HG03025 (cell line): ENCODE measurements around the gene CASD1.

ENCODE experiments used
- ATAC-seq: cut with Tn5 transposase; IDR thresholded peaks from one replicate; pipeline ENCODE4 v1.9.1; 2021; ENCODE audit warnings: mild to moderate bottlenecking, moderate library complexity; ENCODE audit not compliant: unreplicated experiment, low FRiP score

Gene CASD1

DNA sequence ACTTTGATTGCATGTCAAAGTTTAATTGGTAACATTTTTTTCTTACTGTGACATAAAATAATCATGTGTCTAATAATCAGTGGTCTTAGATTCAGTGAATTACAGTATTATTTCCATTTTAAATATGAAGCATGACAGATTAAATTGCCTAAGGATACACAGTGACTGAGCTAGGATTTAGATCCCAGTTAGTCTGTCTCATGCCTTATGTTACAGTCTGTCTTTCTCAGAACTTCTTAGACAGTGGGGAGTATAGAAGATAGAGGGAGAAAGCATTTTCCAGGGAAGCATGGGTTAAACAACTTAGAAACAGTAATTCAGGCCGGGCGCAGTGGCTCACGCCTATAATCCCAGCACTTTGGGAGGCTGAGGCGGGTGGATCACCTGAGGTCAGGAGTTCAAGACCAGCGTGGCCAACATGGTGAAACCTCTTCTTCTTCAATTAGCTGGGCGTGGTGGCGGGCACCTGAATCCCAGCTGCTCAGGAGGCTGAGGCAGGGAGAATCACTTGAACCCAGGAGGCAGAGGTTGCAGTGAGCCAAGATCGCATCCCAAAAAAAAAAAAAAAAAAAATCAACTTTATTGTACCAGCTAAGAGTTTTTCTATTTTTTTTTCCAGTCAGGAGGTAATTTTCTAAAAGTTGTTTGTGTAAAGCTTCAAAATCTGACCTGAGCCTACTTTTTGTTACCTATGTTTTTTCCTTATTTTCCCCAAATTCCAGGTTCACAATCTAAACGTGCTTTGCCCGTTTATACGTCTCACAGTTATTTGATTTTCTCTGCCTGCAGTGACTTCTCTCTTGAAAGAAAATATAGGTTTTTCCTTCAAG is 3.3 kb downstream of the CASD1 start:
- no peak for ATAC-seq

DNA sequence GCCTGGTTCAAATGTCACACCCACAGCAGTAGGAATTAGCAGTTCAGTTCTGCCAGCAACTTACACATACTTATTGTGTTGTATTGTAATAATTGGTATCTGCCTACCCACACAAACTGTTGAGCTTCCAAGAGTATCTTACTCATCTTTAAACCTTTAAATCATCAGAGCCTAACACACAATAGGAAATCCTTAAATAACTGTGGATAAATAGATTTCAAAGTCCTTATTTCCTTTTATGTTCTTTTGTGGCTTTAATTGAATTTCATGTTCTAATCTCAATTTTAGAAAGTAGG is 3.9 kb downstream of the CASD1 start:
- no peak for ATAC-seq

DNA sequence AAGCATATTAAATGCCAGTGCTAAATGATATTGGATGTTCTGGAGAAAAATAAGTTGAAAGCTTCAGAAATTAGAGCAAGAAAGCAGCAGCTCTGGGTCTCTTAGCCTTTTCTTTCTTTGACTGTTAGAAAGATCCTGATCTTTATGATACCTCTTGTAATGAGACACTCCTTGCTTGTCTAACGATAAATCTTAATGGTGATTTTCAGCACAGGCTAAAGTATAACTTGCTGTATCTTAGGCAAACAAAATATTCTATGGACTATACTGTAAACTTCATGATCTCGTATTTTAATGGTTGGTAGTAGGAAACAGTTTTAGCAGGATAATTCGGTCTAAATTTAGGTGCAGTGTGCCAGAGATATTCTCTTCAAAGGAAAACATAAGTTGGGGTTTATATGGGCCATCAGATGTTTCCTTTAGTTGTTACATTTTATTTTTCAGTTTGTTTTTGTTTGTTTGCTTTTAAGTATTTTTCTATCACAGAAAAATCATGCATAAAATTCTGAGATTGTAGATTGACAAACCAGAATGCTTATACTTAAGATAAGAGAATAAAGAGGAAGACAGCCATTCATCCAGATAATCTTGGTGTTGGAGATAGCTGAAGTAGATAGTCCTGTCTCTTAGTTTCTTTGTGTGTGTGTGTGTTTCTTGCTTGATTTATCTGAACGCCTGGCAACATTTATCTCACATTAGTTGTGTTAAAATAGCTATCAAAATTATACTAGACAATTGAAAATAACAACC is 4.7 kb downstream of the CASD1 start:
- ATAC-seq: no peak

DNA sequence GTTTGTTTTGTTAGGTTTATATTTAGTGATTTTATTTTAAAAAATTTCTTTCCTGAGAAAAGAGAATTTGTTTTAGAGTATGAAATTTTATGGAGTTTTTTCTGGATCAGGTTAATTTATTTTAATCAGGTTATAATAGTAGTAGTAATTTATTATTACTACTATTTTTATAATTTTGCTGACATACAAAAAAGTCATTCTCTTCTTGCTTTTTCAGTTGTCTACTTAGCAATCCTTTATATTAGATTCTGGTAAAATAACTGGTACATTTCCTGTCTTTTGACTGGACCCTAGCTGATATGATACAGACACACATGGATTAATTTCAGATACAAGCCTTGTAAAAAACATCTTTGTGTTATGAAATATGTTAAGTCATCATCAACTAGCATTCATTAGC is 5.3 kb downstream of the CASD1 start:
- no peak for ATAC-seq

DNA sequence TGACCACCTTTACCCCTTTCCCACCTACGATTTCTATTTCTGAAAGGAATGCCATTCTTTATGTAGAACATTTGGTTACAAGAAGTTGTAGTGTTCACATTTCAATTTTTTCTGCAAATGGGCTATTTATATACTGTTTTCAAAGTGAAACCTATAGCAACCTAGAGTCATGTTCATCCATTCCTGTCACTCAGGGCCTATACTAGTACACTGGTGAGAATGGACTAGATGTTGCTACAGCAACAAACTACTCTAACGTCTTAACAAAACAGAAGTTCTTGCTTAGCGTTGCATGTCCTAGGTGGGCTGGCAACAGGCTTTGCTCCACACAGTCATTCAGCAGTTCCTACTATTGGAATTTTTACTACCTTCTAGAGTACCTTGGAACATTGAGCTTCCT is 16.3 kb downstream of the CASD1 start:
- ATAC-seq: no peak

DNA sequence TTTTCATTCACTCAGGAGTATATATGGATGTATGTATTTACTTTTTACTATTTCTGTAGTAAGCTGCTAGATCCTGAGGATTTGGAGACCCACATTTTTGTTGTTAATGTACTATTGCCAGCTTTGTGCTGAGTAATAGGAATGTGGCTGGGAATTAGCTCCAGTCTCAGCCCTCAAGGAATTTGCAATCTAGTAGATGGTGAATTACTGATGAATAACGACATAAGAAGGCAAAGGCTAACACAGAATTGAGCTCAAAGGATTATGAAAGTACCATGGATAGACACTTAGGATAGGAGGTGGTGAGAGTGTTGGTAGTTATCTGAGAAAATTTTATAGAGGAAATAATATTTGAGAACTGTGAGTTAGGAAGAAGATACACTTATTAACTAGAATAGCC is 19.9 kb downstream of the CASD1 start:
- ATAC-seq: no peak

DNA sequence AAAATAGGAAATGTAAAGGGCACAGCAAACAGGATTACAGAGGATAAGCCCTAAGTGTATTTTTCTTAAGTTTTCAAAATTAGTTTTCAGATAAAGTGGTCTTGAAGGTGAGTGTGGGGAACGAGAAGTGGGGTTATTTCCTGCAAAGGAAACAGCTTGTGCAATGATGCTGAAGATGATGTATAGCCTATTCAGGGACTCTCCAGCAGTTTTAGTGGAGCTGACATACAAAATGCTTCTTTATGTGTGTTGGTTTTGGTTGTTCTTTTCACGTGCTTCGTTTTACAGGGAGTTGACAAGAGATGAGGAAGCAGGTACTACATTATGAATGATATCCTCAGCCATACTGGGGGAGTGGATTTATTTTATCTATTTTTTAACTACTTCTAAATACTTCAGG is 20.5 kb downstream of the CASD1 start:
- ATAC-seq: no peak

DNA sequence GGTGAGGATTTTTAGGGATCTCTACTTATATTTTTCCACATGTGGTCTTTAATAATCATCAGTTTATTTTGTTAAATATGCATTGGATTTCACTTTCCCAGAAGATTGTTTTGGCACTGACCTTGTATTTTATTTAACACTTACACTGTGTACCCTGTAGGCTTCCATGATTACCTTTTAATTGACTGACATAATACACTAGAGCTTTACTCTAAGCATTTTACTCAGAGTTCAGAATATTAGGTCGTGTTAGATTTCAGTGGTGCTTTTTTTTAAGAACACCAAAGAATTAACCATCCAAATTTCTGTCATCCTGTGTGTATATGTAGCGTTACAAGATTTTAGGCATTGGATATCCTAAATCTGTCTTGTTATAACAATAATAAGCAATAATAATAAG is 23.1 kb downstream of the CASD1 start:
- no peak for ATAC-seq

DNA sequence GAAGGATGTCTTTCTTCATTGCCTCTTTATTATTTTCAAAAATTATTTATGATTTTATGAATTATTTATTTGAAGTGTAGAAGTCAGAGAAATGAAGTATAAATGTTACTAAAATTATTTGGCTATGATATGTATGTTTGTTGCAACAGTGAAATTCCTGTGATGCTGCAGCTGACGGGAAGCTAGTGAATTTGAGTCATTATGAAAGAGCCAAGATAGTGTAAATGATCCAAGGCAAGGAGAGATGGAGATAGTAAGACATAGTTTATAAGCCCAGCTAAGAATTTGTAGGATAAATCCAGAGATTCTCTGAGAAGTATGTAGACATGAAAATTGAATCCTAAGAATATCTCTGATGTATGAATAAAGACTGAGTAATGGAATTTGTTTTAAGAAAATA is 30.8 kb downstream of the CASD1 start:
- no peak for ATAC-seq

DNA sequence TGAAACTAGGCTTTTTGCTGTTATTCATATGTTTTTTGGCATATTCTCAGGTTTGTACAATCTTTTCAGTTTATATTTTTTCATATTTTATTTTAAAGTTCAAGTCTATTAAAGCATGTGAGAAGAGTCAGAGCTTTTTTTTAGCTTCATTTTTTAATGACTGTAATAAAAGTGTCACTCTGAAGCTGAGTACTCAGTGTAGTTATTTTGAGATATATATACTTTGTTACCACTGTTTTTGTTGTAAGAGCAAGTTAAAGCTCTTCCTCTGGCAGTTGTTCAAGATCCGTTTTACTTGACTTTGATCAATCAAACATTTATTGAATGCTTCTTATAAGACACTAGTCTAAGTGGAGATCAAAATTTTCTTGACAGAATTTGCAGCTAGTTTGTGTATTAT is 37.5 kb downstream of the CASD1 start:
- no peak for ATAC-seq

DNA sequence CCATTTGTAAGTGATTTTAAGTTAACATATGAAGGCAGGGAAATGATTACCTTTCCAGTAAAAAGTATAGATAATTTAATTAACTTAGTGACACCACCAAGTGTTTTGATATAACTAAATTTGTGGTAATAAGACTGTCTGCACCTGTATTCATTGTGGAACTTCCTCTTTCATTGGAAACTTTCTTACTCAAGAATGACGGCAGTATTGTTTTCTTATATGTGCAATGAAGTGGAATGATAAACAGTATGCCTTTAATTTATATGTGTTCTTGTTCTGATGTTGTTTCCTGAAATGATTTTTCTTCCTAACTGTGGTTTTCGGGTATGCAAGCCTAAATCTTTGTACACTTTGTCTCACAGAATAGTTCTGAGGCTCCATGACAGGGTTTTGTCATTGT is 46.4 kb downstream of the CASD1 start:
- ATAC-seq: no peak

DNA sequence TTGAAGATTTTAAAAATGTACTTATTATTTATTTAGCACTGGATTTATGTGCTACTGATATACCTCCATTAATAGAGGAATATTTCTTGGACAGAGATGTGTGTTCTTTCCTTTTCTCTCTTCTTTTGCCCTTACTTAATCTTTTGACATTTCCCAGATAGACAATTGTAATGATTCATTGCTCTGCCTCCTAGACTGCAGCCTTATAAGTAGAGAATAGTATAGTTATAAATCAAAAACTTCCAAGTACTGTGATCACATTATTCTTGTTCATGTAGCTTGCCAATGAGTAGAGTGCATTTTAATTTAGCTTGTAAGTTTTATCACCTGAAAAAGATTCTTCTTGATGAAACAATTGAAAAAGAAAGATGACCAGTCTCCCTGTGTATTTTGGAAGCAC is 47.6 kb downstream of the CASD1 start:
- no peak for ATAC-seq

DNA sequence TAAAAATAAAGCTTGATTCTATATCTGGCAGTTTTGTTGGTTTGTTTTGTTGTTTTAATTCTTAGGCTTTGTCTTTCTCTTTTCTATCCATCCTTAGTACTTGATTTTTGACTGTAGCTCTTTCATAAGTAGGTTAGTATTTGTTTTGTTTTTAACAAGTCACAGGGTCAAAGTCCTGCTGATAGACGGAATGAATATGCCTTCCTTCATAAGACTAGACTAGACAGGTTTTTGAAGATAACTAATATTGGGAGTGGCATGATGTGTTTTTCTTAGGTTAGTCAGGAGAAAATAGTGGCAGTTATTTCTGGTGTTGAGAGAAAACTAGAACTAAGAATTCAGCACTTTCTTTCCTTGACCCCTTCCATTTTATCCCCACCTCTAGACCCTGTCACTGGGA is 50.4 kb downstream of the CASD1 start:
- no peak for ATAC-seq

DNA sequence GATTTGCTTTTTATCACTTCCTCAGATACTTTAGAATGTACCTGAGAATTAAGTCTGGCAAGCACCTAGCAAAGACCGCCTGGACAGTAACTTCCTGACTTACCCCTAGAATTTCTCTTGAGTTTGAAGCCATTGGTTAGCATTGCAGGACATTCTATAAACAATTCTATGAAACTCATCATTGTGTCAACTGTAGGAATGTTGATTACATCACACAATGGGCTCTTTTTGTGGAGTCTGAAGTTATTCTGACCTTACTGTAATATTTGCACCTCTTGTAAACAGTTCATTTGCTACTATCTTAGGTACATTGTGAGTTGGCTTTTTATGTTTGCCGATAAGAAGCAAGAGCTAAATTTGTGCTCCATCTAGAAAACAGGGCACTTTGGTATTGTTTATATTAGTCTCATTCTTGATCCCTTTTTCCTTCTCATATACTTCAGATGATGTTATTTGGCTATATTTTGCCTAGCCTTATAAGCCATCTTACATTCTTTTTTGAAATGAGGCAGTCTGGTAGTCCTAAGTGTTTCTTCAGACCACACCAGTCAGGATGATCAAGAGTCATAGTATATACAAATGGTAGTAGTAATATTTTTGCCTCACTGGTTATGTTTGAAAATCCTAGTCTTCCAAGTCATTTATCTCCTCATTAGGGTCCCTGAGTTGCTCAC is 52.4 kb downstream of the CASD1 start:
- no peak for ATAC-seq

DNA sequence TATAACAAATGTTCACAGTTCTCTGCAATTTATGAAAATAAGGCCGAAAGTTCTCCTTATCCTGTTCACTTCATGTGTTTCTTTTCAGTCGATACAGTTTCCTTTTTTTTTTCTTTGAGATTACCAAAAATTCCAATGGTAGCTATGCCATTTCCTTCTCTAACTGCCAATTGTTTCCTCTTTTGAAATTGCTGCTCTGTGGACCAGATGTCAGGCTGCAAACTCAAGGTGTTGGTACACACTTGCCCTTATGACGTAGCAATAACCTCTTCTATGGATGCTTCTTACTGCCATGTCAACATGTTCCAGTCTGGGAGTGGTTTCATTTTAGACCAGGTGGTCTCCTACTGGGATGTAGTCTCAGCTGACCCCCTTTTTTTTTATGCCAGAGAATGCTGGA is 52.9 kb downstream of the CASD1 start:
- ATAC-seq: no peak

DNA sequence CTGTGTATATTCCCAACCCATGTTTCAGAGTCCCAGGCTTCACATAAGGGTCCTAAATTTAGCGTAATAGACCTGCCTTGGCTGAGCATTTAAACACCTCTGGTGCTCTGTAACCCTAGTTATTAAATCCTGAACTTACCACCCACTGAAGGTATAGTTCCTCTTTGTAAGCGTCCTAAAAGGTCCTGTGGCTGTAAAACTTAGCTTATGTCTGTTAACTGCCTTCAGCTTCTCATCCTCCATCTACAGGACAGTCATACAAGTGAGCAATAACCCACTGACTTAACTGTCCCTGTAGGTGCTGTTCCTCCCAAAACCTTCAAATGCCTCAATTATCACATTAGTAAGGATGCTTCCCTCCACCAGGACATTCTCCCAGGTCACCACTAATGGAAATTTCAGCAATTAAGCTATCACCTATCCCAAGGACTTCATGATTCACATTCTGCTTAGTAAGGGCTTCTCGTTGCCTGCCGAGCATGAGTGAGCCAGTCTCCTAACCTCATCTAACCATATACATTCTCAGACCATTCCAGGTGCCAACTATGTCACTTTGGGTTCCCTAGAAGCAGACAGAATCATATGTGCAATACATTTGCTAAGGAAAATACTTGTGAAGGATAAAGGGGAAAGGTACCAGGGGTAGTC is 55.8 kb downstream of the CASD1 start:
- no peak for ATAC-seq

DNA sequence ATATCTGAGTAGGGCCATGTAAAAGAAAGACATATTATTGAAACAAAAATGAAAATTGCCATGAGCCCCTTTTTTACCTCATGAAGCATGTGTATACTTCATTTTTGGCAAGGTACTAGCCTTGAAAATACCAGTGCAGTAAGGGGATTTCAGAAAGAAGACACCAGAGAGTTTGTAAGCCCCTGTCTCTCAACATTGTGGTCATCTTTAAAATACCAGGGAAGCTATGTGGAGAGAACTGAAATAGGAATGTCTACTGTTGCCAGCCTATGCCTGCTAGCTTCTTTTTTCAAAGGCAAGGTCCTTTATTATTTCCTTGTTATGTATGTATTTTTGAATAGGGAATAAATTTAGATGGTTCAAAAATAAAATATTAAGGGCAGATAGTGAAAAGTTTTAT is 57.8 kb downstream of the CASD1 start:
- no peak for ATAC-seq

DNA sequence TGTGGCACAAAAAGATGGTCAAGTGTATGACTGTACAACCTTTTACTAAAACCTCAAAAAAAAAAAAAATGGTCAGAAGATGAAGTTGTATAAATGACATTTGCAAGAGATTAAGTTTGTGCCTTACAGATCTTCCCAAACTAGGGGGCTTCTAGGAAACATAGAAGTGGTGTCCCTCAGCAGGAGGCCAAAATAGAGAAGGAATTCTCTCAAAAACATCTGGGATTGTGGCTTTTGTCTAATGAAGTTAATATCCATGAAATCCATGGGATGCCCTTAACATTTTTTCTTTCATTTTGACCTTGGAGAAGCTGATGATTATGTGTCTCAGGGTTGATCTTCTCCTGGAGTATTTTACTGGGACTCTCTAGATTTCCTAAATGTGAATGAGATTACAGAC is 62.2 kb downstream of the CASD1 start:
- ATAC-seq: no peak

DNA sequence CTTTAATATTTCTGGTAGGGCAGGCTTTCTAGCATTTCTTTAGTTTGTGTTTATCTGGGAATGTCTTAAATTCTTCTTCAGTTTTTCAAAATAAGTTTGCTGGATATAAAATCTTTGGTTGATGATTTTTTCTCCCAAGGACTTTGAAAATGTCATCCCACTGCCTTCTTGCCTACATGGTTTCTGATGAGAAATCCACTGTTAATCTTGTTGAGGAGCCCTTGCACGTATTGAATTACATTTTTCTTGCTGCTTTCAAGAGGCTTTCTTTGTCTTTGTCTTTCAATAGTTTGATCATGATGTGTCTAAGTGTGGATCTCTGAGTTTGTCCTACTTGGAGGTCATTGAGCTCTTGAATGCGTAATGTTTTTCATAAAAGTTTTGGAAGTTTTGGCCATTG is 66.0 kb downstream of the CASD1 start:
- ATAC-seq: no peak

DNA sequence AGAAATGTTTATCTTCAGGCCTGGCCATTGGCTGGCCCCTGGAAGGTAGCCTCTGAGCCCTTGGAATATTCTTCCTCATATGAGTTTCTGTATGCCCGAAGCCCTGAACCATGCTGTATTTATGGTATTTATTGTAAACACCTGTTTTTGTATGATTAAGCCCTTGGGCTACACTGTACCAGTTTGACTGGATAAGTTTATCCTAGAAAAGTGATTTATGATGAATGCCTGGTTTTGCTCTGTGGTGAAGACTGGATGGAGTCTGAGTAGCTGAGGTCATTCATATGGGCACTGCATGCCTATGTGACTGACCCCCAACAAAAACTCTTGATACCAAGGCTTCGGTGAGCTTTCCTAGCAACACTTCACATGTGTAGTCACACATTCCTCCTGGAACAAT is 66.7 kb downstream of the CASD1 start:
- no peak for ATAC-seq

DNA sequence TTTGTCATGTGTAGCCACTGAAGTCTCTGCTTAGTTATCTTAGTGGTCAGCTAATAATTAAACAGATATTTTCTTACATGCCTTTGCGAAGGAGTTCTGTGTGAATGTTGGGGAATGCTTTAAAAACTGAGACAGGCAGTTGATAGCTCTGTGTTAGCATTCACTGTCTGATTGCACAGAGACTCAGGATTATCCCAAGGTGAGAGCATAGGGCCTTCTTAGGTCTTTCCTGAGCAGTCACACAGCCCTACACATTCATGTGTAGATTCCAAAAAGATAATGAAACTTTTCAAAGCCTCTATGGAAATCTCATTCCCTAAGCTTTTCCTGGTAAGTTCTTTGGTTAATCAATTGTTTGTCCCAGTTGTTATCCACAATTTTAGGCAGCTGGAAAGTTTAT is 67.7 kb downstream of the CASD1 start:
- no peak for ATAC-seq
